GM18519 (cell line): ENCODE results near the gene LRCH1.

ENCODE experiments used
- ATAC-seq: cut with Tn5 transposase; IDR thresholded peaks from one replicate; pipeline ENCODE4 v1.9.1; 2021; ENCODE audit warnings: mild to moderate bottlenecking, moderate library complexity; ENCODE audit not compliant: unreplicated experiment, low FRiP score

LRCH1 gene

DNA sequence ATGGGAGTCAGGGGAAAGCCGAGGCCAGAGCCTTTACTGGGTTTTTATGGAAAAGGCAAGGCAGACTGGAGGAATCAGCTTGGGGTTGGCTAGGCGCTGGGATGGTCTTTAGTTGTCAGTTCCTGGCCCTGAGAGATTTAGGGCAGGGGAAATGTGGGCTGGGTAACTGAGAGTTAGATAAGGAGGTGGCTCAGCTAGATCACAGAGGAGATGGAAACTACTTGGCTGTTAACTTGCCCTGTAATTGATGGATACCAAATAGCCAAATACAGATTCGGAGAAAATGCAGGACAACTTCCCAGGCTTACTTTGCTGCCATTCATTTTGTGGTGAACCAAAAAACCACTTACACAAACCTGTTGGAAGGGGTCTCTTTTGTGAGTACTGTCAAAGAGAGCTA lies 54.0 kb downstream of the LRCH1 start:
- no peak for ATAC-seq

GRCh38 chr13:46607768-46608564 lies 55.0 kb downstream of the LRCH1 start:
- ATAC-seq: no peak

GRCh38 chr13:46609052-46609451 lies 56.1 kb downstream of the LRCH1 start:
- ATAC-seq: no peak

GRCh38 chr13:46609726-46610125 lies 56.8 kb downstream of the LRCH1 start:
- no peak for ATAC-seq

- no peak for ATAC-seq
These were observed 59.3 kb downstream of the LRCH1 start for GRCh38 chr13:46612267-46612666.

DNA sequence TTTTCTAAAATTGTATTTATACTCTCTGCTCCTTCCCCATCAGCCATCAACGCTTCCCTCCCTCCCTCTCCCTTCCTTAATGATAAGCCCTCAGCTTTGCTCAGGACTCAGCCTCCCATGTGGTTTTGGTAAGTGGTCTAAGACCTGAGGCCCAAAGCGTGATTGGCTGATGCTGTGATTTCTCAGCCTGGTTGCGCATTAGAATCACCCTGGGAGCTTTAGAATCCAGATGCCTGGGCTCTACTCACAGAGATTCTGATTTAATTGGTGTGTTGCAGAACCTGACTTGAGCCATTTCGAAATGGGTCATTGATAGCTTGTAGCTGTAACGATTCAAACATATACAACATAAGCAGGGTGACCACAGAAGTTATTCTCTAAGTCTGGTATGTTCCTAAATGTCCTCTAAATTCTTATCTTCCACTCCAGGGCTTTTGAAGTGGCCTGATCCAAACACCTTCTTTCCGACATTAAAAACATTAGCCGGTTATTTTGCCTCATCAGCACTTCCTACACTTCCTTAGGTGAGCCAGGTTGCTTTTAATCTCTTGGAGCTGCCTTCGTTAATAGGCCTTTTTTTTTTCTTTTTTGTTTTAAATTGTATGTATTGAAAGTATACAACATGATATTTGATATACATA lies 60.6 kb downstream of the LRCH1 start:
- ATAC-seq: no peak

- ATAC-seq: no peak
These were observed 61.6 kb downstream of the LRCH1 start for GRCh38 chr13:46614582-46614981.

- ATAC-seq: no peak
These were observed 63.0 kb downstream of the LRCH1 start for GRCh38 chr13:46615888-46616531.

GRCh38 chr13:46617229-46617721 lies 64.3 kb downstream of the LRCH1 start:
- ATAC-seq: no peak

GRCh38 chr13:46617885-46618284 lies 64.9 kb downstream of the LRCH1 start:
- no peak for ATAC-seq

DNA sequence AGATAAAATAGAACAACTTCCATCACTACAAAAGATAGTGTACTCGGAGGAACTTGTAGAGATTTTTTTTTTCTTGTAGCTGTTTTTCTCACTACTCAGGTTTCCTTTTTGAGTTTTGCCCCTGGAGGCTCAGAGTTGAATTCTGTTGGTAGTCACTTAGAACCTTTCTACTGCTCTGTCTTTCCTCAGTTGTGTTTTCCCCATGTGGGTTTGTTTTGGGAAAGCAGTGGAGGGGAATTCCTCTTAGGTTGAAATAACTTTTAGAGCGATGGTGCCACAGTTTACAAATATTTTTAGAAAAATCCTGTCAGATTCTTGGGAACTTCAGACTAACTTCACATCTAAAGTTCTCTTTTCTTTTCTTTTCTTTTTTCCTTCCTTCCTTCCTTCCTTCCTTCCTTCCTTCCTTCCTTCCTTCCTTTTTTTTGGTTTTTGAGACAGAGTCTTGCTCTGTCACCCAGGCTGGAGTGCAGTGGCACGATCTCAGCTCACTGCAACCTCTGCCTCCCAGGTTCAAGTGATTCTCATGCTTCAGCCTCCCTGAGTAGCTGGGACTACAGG lies 65.8 kb downstream of the LRCH1 start:
- no peak for ATAC-seq

GRCh38 chr13:46620029-46620428 lies 67.1 kb downstream of the LRCH1 start:
- no peak for ATAC-seq

GRCh38 chr13:46620471-46620870 lies 67.5 kb downstream of the LRCH1 start:
- ATAC-seq: no peak

GRCh38 chr13:46621133-46621532 lies 68.2 kb downstream of the LRCH1 start:
- no peak for ATAC-seq

- ATAC-seq: no peak
These were observed 69.0 kb downstream of the LRCH1 start for GRCh38 chr13:46621792-46622629.

DNA sequence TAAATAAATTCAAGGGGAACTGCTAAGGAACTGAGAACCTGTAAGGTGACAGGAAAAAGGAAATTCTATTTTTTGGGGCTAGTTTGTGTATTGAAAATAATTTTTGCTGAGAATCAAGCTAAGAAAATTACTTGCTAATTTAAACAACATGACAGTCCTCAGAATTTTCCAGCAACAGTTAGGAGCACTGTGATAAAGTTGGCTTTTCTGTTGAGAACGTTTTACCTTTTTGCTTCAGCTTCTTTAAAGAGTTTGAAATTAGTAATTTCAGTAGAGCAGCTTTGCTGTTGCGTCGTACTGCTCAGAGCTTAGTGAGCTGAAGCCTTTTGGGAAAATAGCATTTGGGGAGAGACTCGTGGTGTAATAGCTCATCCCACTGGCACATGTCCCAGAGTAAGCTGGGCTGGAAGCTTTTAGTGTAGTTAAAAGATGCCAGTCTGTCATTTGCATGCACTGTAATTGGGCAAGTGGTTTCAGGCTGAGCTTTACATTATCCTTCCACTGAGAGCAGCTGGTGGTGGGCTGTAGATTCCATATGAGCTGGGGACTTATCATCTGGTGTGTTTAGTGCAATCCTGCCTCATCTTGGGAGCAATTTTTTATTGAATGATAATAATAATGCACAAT lies 69.8 kb downstream of the LRCH1 start:
- ATAC-seq: no peak

DNA sequence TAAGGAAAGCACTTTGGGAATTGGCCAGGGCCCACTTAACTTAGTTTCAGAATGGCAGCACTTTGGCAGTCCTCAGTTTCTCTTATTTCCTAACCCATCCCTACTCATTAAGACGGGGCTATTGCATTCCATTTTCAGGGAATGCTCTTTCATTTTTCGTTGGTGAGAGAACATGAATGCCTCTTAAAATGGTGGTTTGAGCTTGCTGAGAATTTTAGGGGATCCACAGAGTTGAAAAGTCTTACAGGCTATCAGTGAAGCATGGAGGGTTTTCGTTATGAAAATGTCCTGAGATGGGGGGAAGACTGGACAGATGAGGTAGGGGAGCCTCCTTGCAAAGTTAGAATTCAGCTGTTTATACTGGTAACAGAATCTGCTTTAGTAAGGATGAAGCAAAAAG lies 71.4 kb downstream of the LRCH1 start:
- ATAC-seq: no peak

- ATAC-seq: no peak
These were observed 71.9 kb downstream of the LRCH1 start for GRCh38 chr13:46624821-46625220.

GRCh38 chr13:46627462-46627861 lies 74.5 kb downstream of the LRCH1 start:
- no peak for ATAC-seq
